Endodermal cell (in vitro differentiated cells): ENCODE data around the gene DDIT4. TPM values are rescaled to one million over a fixed set of nuclear protein-coding genes. Genes with fewer than 3 reads are reported as not detected.
A peak's percentile ranks its signal among the peaks of the same experiment; 100 is the strongest.
"Not testable (repeated sequence)": the region's sequence is repeated elsewhere in the genome, so short reads cannot be mapped to it uniquely, and the experiment has no call there.

Source experiments
- DNase-seq: peaks from one replicate; pipeline ENCODE4 v3.0.0-alpha.2; 2017
- H3K27ac ChIP-seq: 2 replicates; pipeline ENCODE4 v1.5.1; 2013; ENCODE audit warnings: mild to moderate bottlenecking, low read depth, low read length, moderate library complexity
- H3K27me3 ChIP-seq: 2 replicates; pipeline ENCODE4 v1.6.1; 2013; ENCODE audit warnings: mild to moderate bottlenecking, low read length, moderate library complexity; ENCODE audit not compliant: insufficient read depth, control insufficient read depth, poor library complexity, severe bottlenecking
- H3K36me3 ChIP-seq: 2 replicates; pipeline ENCODE4 v1.7.0; 2013; ENCODE audit warnings: mild to moderate bottlenecking, low read length, moderate library complexity; ENCODE audit not compliant: control insufficient read depth, insufficient read depth
- H3K4me1 ChIP-seq: one replicate; pipeline ENCODE4 v1.7.0; 2013; ENCODE audit warnings: low read length; ENCODE audit not compliant: control insufficient read depth, insufficient read depth
- H3K4me3 ChIP-seq: 2 replicates; pipeline ENCODE4 v1.5.1; 2013; ENCODE audit warnings: mild to moderate bottlenecking, low read length, moderate library complexity
- H3K9ac ChIP-seq: 2 replicates; pipeline ENCODE4 v1.6.1; 2013; ENCODE audit warnings: mild to moderate bottlenecking, low read length, moderate library complexity; ENCODE audit not compliant: poor library complexity, severe bottlenecking; ENCODE audit errors: extremely low read depth
- H3K9me3 ChIP-seq: 2 replicates; pipeline ENCODE4 v1.6.1; 2013; ENCODE audit warnings: mild to moderate bottlenecking, low read length, moderate library complexity; ENCODE audit not compliant: control insufficient read depth
- H3K27ac Mint-ChIP-seq: 2 replicates; pipeline ENCODE4 v1.8.0; 2020; ENCODE audit warnings: mixed read lengths
- H3K27me3 Mint-ChIP-seq: 2 replicates; pipeline ENCODE4 v1.8.0; 2021; ENCODE audit warnings: mild to moderate bottlenecking, mixed read lengths; ENCODE audit not compliant: insufficient read depth
- H3K36me3 Mint-ChIP-seq: 2 replicates; pipeline ENCODE4 v1.8.0; 2020; ENCODE audit warnings: low read depth, mixed read lengths
- H3K4me1 Mint-ChIP-seq: 2 replicates; pipeline ENCODE4 v1.8.0; 2020; ENCODE audit warnings: mixed read lengths
- H3K4me3 Mint-ChIP-seq: 2 replicates; pipeline ENCODE4 v1.8.0; 2020; ENCODE audit warnings: mild to moderate bottlenecking, moderate library complexity, mixed read lengths
- H3K9me3 Mint-ChIP-seq: 2 replicates; pipeline ENCODE4 v1.8.0; 2020; ENCODE audit warnings: mild to moderate bottlenecking, mixed read lengths
- CTCF ChIP-seq: fragments of 200-600 bp; sonication (generic); conservative IDR thresholded peaks from 2 replicates; pipeline ENCODE4 v1.5.0; 2021; ENCODE audit warnings: antibody characterized with exemption, mild to moderate bottlenecking
- whole genome bisulfite sequencing, 2 experiments: methylation state at CpG; one replicate each; pipeline versions ENCODE4 v1.1.5 to v1.1.7; 2013; ENCODE audit warnings: missing lambda C conversion rate in 2 of 2, mixed read lengths in 1 of 2; ENCODE audit not compliant: insufficient coverage in 1 of 2, insufficient read length in 1 of 2; 5-methylcytosine and 5-hydroxymethylcytosine counted together
- total RNA-seq, 2 donors: library from RNA; stranded (reverse); fragmentation: NEBNext Ultra II Directional in 1 of 2; extraction: Animal tissue kit (Norgen Biotek cat#: 25700) in 1 of 2; gene quantifications; 2 replicates in 1 of 2; 3 replicates in 1 of 2; pipeline ENCODE4 v1.2.1, GENCODE V29; 2021

DDIT4 gene
- total RNA-seq, 2 donors from 2014 or later = 20.5 to 30.2 TPM

DNA sequence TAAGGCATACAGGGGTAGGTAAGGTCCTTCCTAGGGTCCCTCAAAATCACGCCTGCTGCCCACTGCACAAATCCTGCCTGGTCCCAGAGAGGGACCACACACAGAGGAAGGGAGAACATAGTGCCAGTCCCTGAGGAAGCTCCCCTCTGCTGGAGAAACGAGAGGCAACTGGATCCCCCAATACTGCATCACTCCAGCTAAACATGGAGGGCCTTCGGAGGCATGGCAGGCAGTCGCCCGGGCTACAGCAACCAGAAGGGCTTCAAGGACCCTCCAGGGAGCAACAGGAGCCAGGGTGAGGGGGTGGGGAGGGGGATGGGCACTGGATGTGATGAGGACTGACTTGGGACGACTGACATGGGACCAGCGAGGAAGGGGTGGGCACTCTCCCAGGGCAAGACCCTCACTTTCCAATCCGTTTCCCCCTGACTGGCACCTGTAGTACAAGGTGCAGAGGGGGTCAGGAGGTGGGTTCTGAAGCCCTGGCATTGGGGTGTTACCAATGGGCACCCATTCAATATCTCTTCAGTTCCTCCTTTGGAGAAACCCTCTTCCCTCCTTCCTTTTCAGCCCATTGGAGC is 21.7 kb downstream of the DDIT4 start:
- no peak overlapping the region for H3K27ac ChIP-seq
- Mint-ChIP-seq H3K4me3 (no peak overlapping the region), H3K27me3 (peaks cover 6% of the 10 kb centered on the region), H3K9me3 (no peaks in the 10 kb centered on the region), H3K36me3 (no peaks in the 10 kb centered on the region), H3K4me1 (peaks cover 5% of the 10 kb centered on the region), H3K27ac (no peak overlapping the region)
- H3K4me1 ChIP-seq = no peaks in the 10 kb centered on the region
- no peaks in the 10 kb centered on the region for H3K36me3 ChIP-seq
- no peaks in the 10 kb centered on the region for H3K27me3 ChIP-seq
- no peak overlapping the region for H3K4me3 ChIP-seq
- DNase-seq = no peak
- 78 to 89% methylated on average over 4 to 7 of the region's 8 CpGs for WGBS, 2 experiments
- no peak overlapping the region for H3K9ac ChIP-seq
- no peak for TF ChIP-seq CTCF
- H3K9me3 ChIP-seq = no peaks in the 10 kb centered on the region

- not testable (repeated sequence) for H3K36me3 Mint-ChIP-seq, H3K27ac ChIP-seq
- WGBS, 2 experiments = 92 to 96% methylated on average over 8 to 16 of the region's 19 CpGs
Measured at GRCh38 chr10:72296829-72297280, 23.1 kb downstream of the DDIT4 start.

DNA sequence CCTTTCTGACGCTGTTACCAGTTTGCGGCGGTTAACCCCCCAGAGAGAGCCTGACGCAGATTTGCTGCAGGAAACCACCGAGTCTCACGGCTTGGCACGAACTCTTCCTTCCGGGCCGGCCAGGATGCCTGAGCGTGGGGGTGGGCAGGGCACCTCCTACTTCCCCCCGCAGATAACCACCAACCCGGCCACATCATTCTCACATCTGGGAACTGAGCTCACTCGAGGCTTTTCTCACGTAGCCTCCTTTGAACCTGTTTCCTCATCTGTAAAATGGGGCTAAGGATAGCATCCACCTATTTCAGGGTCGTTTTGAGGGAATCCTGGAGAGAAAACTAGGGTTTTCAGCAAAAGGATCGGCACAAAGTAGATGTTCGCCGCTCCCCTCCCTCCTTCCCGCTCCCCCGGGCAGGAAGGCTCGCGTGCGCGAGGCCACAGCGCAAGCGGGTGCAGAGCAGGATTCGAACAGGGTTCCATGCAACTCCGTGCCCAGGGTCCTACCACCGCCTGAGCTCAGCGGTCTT is 23.6 kb downstream of the DDIT4 start:
- no peaks in the 10 kb centered on the region for H3K27me3 ChIP-seq
- 29 to 36% methylated on average over 21 to 30 of the region's 30 CpGs for WGBS, 2 experiments
- Mint-ChIP-seq H3K36me3 (no peaks in the 10 kb centered on the region), H3K27ac (peak overlapping the region; percentile 39), H3K27me3 (peaks cover 6% of the 10 kb centered on the region), H3K9me3 (peaks cover 5% of the 10 kb centered on the region), H3K4me3 (peak overlapping the region; percentile 68), H3K4me1 (peaks cover 5% of the 10 kb centered on the region)
- H3K27ac ChIP-seq = peak overlapping the region; percentile 88
- peak overlapping the region; percentile 81 for H3K9ac ChIP-seq
- H3K36me3 ChIP-seq = no peaks in the 10 kb centered on the region
- no peak for TF ChIP-seq CTCF
- DNase-seq = no peak
- H3K4me3 ChIP-seq = peak overlapping the region; percentile 87
- no peaks in the 10 kb centered on the region for H3K9me3 ChIP-seq
- H3K4me1 ChIP-seq = no peaks in the 10 kb centered on the region

More at GRCh38 chr10:72296829-72297280, 23.1 kb downstream of the DDIT4 start:
- H3K9ac ChIP-seq, H3K9me3 ChIP-seq, H3K4me1 Mint-ChIP-seq, H3K27ac Mint-ChIP-seq, H3K4me1 ChIP-seq, H3K36me3 ChIP-seq, DNase-seq, H3K9me3 Mint-ChIP-seq, H3K27me3 ChIP-seq, H3K27me3 Mint-ChIP-seq: not testable (repeated sequence)
- peak overlapping the region; percentile 68 for H3K4me3 Mint-ChIP-seq
- peak overlapping the region; percentile 87 for H3K4me3 ChIP-seq
